ENCODE data around the gene SLC22A23.
A peak's percentile ranks its signal among the peaks of the same experiment; 100 is the strongest.

The SLC22A23 gene

GRCh38 chr6:3368685-3369084, 88.2 kb downstream of the SLC22A23 start:
- no peak for DNase-seq

DNA sequence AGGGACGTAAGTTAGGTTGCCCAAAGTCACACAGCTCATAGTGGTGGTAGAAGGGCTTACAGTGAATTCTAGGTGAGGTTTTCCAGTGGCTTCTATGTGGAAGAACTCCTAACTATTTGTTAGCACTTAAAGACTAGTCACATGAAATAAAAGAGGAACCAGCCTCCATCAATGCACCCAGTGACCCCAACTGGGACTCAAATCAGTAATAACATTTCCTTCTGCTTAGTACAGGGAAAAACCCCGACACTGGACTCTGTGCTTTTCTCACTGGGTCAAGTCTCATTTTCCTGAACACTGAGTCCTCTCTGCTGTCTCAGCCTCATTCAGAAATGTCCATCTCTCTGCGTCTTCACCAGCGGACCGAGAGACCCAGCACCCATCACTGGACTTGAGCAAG, 89.2 kb downstream of the SLC22A23 start:
- no peak for DNase-seq

- no peak for DNase-seq
Measured at GRCh38 chr6:3366596-3367413, 90.0 kb downstream of the SLC22A23 start.

GRCh38 chr6:3364391-3364790, 92.5 kb downstream of the SLC22A23 start:
- peak; percentile 6 for DNase-seq

DNA sequence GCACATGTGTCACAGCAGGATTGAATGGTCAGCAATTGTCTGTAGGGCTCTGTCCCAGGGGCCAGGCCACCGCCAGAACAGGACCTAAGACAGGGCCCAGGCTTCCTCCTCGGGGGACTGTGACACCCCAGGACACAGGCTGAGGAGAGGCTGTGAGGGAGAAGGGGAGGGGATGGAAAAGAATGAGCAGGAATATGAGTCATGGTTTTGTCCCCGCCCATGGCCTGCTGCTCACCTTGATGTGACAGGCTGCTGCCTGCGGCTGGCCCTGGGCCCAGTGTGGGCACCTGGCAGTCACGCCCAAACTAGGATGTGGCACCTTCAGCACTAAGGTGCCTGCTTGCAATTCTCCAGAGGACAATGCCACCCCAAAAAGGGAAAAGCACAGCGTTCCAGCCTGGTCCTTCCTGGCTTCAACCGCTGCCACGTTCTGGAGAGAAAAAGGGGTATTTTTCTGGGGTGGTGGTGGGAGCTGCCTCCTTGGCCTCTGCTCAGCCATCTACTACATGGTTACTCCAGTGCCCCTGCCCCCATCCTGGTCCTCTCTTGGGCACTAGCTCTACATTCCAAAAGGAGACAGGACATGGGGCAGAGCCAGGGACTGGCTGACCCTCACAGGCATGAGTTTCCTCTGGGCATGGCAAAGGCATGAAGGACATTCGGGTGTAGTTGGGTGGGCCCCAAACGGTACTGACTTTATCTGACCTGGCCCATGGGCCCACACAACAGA, 93.4 kb downstream of the SLC22A23 start:
- peak; percentile 25 for DNase-seq

- DNase-seq = no peak
Measured at GRCh38 chr6:3361312-3362037, 95.4 kb downstream of the SLC22A23 start.

DNA sequence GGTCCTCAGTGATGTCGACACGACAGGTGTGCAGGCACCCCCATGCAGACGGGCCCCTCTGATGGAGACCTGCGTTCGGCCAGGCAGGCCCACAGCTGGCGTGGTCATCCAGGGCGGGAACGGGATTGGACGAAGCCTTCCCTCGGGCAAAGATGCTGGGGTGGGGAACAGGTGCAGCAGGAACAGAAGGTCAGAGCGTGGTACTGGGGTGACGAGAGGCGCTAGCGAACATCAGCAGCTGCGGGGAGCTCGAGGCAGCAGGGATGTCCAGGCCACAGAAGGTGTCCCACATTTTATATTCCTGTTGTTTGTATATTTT, 96.2 kb downstream of the SLC22A23 start:
- DNase-seq = no peak

- DNase-seq = no peak
Measured at GRCh38 chr6:3359973-3360726, 96.7 kb downstream of the SLC22A23 start.

GRCh38 chr6:3359101-3359752, 97.6 kb downstream of the SLC22A23 start:
- DNase-seq = no peak

- DNase-seq = no peak
Measured at GRCh38 chr6:3358413-3359100, 98.3 kb downstream of the SLC22A23 start.

- no peak for DNase-seq
Measured at GRCh38 chr6:3357678-3358077, 99.2 kb downstream of the SLC22A23 start.

GRCh38 chr6:3356824-3357420, 99.9 kb downstream of the SLC22A23 start:
- DNase-seq = no peak

DNA sequence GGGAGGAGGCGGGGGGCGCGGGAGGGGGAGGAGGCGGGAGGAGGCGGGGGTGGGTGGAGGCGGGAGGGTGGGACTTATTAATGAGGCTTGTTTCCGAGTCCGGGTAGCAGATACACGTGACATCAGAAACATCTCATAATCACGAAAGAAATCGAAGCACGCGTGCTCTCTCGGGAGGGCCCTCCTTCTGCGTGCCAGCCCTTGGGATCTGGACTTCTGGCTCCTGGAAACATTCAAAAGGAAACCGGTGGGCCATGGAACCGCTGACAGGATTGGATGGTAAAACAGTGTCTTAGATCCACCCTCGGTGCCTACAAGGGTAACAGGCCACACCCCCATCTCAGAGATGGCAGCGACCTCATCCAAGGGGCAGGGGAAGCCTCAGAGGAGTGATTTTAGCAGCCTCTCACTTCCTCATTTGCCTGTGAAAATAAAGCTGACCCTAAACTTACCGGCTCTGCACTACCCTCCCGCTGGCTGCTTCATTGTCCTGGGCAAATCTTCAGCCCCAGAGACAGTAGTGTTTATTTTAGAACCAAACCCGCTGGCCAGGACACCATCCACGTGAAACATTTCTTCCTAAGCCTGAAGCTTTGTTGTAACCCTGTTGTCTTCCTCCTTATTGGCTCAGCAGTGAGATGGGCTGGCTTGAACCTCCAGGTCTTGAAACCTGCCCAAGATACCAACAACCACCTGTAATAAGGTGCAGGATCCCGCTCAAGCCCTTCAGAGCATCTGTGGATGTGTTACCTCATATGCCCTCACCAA, 100.6 kb downstream of the SLC22A23 start:
- DNase-seq = peak; percentile 66

DNA sequence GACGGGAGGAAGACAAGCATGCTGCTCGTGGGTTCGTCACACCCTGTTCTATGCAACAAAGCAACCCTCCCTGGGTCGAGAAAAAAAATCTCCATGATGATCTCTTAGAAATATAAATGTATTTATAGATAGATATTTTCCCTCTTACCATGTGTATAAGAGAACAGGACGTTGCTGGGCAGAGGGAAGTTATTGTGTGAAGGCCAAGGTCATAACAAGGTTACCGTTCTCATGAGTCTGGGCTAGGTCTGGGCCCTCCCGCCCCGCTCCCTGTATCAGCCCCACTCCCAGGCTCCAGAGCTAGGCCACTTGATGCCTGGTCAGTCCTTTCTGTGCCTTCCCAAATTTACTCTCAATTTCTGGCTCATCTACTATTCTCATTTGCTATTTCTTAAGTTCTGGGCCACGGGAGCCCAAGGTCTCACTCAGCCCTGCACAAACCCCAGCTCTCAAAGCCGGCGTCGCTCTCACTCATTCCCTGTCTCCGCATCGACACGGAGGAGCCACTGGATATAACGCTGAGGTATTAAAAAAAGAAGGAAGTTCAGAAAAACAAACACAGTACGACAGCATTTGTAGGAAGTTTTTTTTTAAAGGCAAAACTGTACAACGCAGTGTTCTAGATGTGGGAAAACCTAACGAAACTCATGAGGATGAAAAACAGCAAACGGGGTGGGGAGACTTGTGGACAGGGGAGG, 101.3 kb downstream of the SLC22A23 start:
- peak; percentile 10 for DNase-seq

DNA sequence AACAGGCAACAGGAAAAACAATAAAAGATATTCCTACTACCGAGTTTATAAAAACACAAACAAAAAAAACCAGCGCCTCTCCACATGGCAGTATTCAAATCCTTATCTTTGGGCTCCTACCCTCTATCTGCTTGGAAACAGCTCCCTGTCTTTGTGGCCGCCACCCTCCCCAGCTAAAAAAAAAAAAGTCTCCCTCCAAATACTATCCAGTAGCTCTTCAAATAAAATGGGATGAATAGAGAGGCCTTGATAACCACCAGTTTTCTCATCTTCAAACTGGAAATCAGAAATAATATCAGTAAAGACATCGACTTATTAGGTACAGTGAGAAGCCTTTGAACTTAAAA, 101.9 kb downstream of the SLC22A23 start:
- no peak for DNase-seq

DNA sequence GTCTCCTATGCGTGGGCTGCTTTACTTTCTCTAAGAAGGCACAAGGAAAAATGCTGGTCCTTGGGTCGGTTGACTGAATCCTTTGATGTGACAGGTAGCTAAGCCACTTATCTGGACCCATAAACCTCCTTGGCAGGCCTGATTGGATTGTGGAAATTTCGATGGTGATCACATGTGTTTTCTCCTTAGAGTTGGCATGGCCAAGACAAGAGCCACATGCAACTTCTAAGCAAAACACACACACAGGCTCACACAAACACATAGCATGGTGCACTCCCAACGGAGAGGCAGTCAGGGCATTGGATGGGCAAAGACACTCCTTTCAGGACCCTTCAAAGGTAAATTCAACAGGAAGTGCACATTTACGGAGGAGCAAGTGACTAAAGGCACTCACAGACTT, 102.9 kb downstream of the SLC22A23 start:
- DNase-seq = no peak

DNA sequence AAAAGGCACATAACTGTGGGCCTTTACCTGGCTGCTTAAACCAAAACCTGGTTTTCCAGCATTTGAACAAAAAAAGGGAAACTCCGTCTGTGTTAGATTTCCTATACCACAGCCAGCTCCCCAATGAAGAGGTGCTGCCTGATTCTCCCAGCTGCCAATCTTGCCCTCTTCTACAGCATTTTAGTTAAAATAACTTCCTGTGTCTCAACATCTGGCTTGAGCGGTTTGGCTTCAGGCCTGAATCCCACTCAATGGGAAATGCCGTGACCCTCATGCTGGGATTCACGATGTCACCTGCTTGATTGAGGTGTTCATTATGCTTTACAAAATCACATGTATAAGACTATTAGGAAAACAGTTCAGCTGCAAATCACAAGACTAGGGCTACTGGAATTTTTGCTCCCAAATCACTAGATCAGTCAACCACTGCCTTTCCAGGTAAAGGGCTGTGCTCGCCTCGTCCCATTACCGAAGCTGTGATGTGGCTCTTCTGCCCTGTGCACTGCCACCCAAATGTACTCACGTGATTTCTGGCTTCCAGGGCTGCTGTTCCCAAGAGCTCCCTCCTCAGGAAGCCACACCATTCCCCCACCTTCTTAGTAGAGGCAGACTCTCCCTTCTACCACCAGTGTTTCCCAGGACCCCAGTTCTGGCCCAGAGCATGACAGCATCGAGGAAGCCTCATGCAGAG, 103.5 kb downstream of the SLC22A23 start:
- DNase-seq = no peak

DNA sequence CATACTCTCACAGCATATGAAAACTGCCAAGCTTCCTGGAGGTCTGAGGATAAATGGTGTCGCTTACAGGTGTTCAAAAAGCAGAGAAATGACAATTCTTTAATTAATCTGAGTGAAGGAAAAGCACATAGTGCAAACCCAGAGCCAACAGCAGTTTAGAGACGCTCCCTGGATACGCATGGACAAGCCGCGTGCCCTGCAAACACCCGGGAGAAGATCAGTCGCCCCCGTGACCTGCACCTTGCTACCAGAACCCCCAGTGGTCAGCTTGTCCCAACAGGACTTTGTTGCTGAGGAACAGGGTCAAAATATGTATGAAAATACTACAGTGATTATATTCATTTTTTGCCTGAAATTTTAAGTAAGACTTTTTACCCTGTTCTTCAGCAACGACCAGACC, 104.2 kb downstream of the SLC22A23 start:
- no peak for DNase-seq

DNA sequence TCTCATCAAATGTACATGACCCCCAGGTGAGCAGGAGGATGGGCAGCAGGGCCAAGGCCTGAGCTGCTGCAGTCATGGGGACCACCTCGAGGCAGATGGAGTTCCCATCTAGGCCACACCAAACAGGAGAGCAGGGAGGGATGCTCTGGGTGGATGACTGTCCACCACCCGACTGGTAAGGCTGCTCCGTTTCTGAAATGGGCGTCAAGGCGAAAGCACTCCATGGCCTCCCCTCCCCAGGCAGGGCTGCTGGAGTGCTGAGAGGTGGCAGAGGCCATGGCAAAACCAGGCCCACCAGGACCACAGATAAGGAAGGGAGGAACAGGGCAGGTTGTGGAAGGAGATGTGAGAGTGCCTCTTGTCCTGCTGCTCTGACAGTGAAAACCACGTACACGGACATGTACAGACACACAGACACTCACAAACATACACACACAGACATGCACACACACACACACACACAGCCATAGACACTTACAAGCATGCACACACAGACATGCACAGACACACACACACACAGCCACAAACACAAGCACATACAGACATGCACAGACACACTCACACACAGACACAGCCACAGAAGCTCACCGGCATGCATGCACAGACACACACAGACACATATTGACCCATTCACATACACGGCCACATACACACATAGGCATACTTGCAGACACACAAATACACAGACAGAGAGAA, 104.9 kb downstream of the SLC22A23 start:
- peak; percentile 16 for DNase-seq
